ENCODE measurements around the gene PTK6. TPM values are rescaled to one million over a fixed set of nuclear protein-coding genes. Genes with fewer than 3 reads are reported as not detected.

The PTK6 gene
- total RNA-seq, 2 donors from 2014 or later = 0.22 TPM; not detected in 1

GRCh38 chr20:63542031-63542559 is 4.9 kb upstream of the PTK6 start:
- Histone ChIP-seq H3K9ac (ENCODE audit: extremely low read depth, low read length, poor library complexity, severe bottlenecking) (no peak overlapping the region), H3K4me3 (ENCODE audit: low read length) (no peak overlapping the region), H3K4me1 (ENCODE audit: control insufficient read depth, insufficient read depth, low read length) (no peaks in the 10 kb centered on the region), H3K27ac (ENCODE audit: low read depth, low read length) (no peak overlapping the region), H3K9me3 (ENCODE audit: control insufficient read depth, low read length) (no peaks in the 10 kb centered on the region), H3K36me3 (ENCODE audit: control insufficient read depth, insufficient read depth, low read length) (no peaks in the 10 kb centered on the region), H3K27me3 (ENCODE audit: control insufficient read depth, insufficient read depth, low read length, poor library complexity, severe bottlenecking) (no peaks in the 10 kb centered on the region)
- Mint-ChIP-seq H3K27me3 (ENCODE audit: insufficient read depth) (no peaks in the 10 kb centered on the region), H3K27ac (no peak overlapping the region), H3K4me1 (peaks cover 7% of the 10 kb centered on the region), H3K4me3 (no peak overlapping the region), H3K9me3 (no peaks in the 10 kb centered on the region), H3K36me3 (ENCODE audit: low read depth) (no peaks in the 10 kb centered on the region)
- TF ChIP-seq CTCF (conservative IDR thresholded peaks at IDR 0.05) = no peak
- WGBS, 2 experiments (ENCODE audit: insufficient coverage in 1 of 2, insufficient read length in 1 of 2) = 88 to 93% methylated on average over 31 to 36 of the region's 36 CpGs
- DNase-seq = no peak

- peaks cover 7% of the 10 kb centered on the region for H3K4me1 Mint-ChIP-seq
- H3K36me3 ChIP-seq (ENCODE audit: control insufficient read depth, insufficient read depth, low read length) = no peaks in the 10 kb centered on the region
- no peak for DNase-seq
These were observed 4.2 kb upstream of the PTK6 start for GRCh38 chr20:63541371-63541770.

GRCh38 chr20:63540417-63541186 is 3.4 kb upstream of the PTK6 start:
- H3K27me3 Mint-ChIP-seq (ENCODE audit: insufficient read depth) = no peaks in the 10 kb centered on the region
- Histone ChIP-seq H3K36me3 (ENCODE audit: control insufficient read depth, insufficient read depth, low read length) (no peaks in the 10 kb centered on the region), H3K27ac (ENCODE audit: low read depth, low read length) (no peak overlapping the region), H3K4me1 (ENCODE audit: control insufficient read depth, insufficient read depth, low read length) (no peaks in the 10 kb centered on the region), H3K9ac (ENCODE audit: extremely low read depth, low read length, poor library complexity, severe bottlenecking) (no peak overlapping the region), H3K27me3 (ENCODE audit: control insufficient read depth, insufficient read depth, low read length, poor library complexity, severe bottlenecking) (no peaks in the 10 kb centered on the region), H3K9me3 (ENCODE audit: control insufficient read depth, low read length) (no peaks in the 10 kb centered on the region), H3K4me3 (ENCODE audit: low read length) (no peak overlapping the region)
- no peak overlapping the region for H3K27ac Mint-ChIP-seq
- H3K4me3 Mint-ChIP-seq = no peak overlapping the region
- no peak for DNase-seq
- no peaks in the 10 kb centered on the region for H3K36me3 Mint-ChIP-seq (ENCODE audit: low read depth)
- no peak for TF ChIP-seq CTCF (conservative IDR thresholded peaks at IDR 0.05)
- H3K4me1 Mint-ChIP-seq = peaks cover 5% of the 10 kb centered on the region
- WGBS, 2 experiments (ENCODE audit: insufficient coverage in 1 of 2, insufficient read length in 1 of 2) = 88 to 91% methylated on average over 38 to 49 of the region's 49 CpGs
- no peaks in the 10 kb centered on the region for H3K9me3 Mint-ChIP-seq

More at GRCh38 chr20:63541371-63541770, 4.2 kb upstream of the PTK6 start:
- Histone ChIP-seq H3K9ac (ENCODE audit: extremely low read depth, low read length, poor library complexity, severe bottlenecking) (no peak overlapping the region), H3K27me3 (ENCODE audit: control insufficient read depth, insufficient read depth, low read length, poor library complexity, severe bottlenecking) (no peaks in the 10 kb centered on the region), H3K9me3 (ENCODE audit: control insufficient read depth, low read length) (no peaks in the 10 kb centered on the region), H3K4me3 (ENCODE audit: low read length) (no peak overlapping the region), H3K4me1 (ENCODE audit: control insufficient read depth, insufficient read depth, low read length) (no peaks in the 10 kb centered on the region), H3K27ac (ENCODE audit: low read depth, low read length) (no peak overlapping the region)
- Mint-ChIP-seq H3K4me3 (no peak overlapping the region), H3K27me3 (ENCODE audit: insufficient read depth) (no peaks in the 10 kb centered on the region), H3K36me3 (ENCODE audit: low read depth) (no peaks in the 10 kb centered on the region), H3K27ac (no peak overlapping the region), H3K9me3 (no peaks in the 10 kb centered on the region)
- WGBS, 2 experiments (ENCODE audit: insufficient coverage in 1 of 2, insufficient read length in 1 of 2) = 91 to 98% methylated on average over 14 to 28 of the region's 28 CpGs
- no peak for TF ChIP-seq CTCF (conservative IDR thresholded peaks at IDR 0.05)

Data from endodermal cell (in vitro differentiated cells).